H1 (cell line): ENCODE results near the gene IFI27L1. TPM values are rescaled to one million over a fixed set of nuclear protein-coding genes. Genes with fewer than 3 reads are reported as not detected.

Experiments
- SIX5 ChIP-seq: IDR thresholded peaks from 2 replicates; pipeline ENCODE4 v1.6.1; 2011; ENCODE audit warnings: mild to moderate bottlenecking, low read depth, low read length
- ZNF274 ChIP-seq: IDR thresholded peaks from 2 replicates; pipeline ENCODE4 v1.7.0; 2012; ENCODE audit warnings: low read length, borderline replicate concordance; ENCODE audit errors: extremely low read depth
- polyA plus RNA-seq, 7 experiments: library from polyadenylated mRNA; depleted of rRNA in 3 of 7; stranded (reverse) in 5 of 7; unstranded in 2 of 7; fragments of >200 nt in 5 of 7; fragments of 200-250 nt in 2 of 7; gene quantifications; 1 replicate in 5 of 7; 2 replicates in 1 of 7; 4 replicates in 1 of 7; pipeline versions ENCODE4 v1.2.1 to v1.2.3, GENCODE V29; 2011 to 2013; ENCODE audit warnings: missing spikeins in 2 of 7, mixed read lengths in 2 of 7
- total RNA-seq: library from RNA; stranded (reverse); fragmentation: NEBNext Ultra II Directional; extraction: Animal tissue kit (Norgen Biotek cat#: 25700); gene quantifications from 2 replicates; pipeline ENCODE4 v1.2.1, GENCODE V29; 2021

The IFI27L1 gene
- total and polyA plus RNA-seq, 2 of the 8 experiments (the other 6 are each of a cell fraction or from before 2014, with no cell fraction given): 21.2 to 30.5 TPM

DNA sequence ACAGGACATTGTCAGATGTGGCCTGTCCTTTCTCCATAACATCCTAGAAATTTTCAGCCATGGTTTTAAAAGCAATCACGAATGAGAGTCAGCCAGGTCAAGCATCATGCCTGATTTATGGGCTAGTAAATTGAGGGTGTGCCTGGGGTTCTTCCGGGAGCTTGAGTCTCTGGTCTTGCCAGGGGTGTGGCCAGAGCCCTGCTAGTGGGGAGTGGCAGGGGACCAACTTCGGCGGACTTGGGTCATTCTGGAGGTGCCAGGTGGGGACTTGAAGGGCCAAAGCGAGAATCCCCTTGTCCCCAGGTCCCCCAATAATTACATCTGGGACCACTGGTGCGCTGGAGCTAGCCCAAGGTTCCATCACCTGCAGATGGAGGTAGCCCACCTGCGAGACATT lies 49.2 kb upstream of the IFI27L1 start (continued):
- TF ChIP-seq SIX5 (no peak), ZNF274 (no peak)
